Measurements from ENCODE around the gene AIPL1. TPM values are rescaled to one million over a fixed set of nuclear protein-coding genes. Genes with fewer than 3 reads are reported as not detected.

The AIPL1 gene
- total and polyA plus RNA-seq, 2 of the 4 experiments (the other 2 are of a cell fraction) = not detected

DNA sequence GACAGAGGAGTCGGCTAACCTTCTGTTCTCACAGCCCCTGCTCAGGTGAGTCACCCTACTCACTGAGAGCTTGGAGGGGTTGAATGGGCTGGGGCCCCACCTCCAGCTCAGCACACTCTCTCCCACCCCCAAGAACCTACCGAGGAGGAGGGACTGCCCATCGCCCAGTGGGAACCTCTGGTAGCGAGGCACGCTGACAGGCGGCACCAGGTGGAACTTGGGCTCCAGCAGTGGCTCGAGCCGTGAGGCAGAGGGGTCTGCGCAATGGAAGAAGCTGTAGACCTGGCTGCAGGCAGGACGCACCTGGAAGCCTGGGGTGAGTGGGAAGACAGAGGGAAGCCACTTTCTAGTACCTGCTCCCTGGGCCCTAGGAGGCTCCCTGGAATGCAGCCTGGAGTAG is 37.6 kb upstream of the AIPL1 start:
- 97% methylated on average over 5 of the region's 10 CpGs; no CpG with 5 or more reads in 1 of the 2 experiments for WGBS, 2 experiments (ENCODE audit: extremely low coverage in 2 of 2, insufficient read length in 1 of 2)
- no peak overlapping the region for H3K4me3 ChIP-seq (ENCODE audit: insufficient read depth, low read depth, low read length)
- peaks cover 5% of the 10 kb centered on the region; the same call in 1 of the 2 replicates for H4K20me1 ChIP-seq (ENCODE audit: insufficient read depth, low read length)
- TF ChIP-seq POLR2A (IDR thresholded peaks at IDR 0.05; ENCODE audit: low read depth, low read length) (no peak), RAD21 (IDR thresholded peaks at IDR 0.05; ENCODE audit: low read length) (no peak), NFE2L2 (IDR thresholded peaks at IDR 0.05; ENCODE audit: low read depth, low read length) (no peak), CEBPB (IDR thresholded peaks at IDR 0.05; ENCODE audit: low read depth, low read length) (no peak), MXI1 (IDR thresholded peaks at IDR 0.05; ENCODE audit: borderline replicate concordance, low read depth, low read length) (no peak), SMC3 (IDR thresholded peaks at IDR 0.05; ENCODE audit: low read depth, low read length) (no peak), MAZ (IDR thresholded peaks at IDR 0.05; ENCODE audit: borderline replicate concordance, low read depth, low read length) (no peak), FOS (IDR thresholded peaks at IDR 0.05; ENCODE audit: low read depth, low read length) (no peak), MAFK (IDR thresholded peaks at IDR 0.05; ENCODE audit: low read depth, low read length) (no peak), RCOR1 (IDR thresholded peaks at IDR 0.05; ENCODE audit: insufficient replicate concordance, low read length) (no peak), CHD1 (IDR thresholded peaks at IDR 0.05; ENCODE audit: low read depth, low read length) (no peak), BHLHE40 (IDR thresholded peaks at IDR 0.05; ENCODE audit: low read depth, low read length) (no peak), RFX5 (IDR thresholded peaks at IDR 0.05; ENCODE audit: low read depth, low read length) (no peak)
- TF ChIP-seq, protein P1, sequence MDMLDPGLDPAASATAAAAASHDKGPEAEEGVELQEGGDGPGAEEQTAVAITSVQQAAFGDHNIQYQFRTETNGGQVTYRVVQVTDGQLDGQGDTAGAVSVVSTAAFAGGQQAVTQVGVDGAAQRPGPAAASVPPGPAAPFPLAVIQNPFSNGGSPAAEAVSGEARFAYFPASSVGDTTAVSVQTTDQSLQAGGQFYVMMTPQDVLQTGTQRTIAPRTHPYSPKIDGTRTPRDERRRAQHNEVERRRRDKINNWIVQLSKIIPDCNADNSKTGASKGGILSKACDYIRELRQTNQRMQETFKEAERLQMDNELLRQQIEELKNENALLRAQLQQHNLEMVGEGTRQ (IDR thresholded peaks at IDR 0.05; ENCODE audit: low read depth, low read length) = no peak
- TF ChIP-seq, protein P2, sequence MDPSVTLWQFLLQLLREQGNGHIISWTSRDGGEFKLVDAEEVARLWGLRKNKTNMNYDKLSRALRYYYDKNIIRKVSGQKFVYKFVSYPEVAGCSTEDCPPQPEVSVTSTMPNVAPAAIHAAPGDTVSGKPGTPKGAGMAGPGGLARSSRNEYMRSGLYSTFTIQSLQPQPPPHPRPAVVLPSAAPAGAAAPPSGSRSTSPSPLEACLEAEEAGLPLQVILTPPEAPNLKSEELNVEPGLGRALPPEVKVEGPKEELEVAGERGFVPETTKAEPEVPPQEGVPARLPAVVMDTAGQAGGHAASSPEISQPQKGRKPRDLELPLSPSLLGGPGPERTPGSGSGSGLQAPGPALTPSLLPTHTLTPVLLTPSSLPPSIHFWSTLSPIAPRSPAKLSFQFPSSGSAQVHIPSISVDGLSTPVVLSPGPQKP (IDR thresholded peaks at IDR 0.05; ENCODE audit: borderline replicate concordance, low read depth, low read length) = no peak
- TF ChIP-seq, protein P3, sequence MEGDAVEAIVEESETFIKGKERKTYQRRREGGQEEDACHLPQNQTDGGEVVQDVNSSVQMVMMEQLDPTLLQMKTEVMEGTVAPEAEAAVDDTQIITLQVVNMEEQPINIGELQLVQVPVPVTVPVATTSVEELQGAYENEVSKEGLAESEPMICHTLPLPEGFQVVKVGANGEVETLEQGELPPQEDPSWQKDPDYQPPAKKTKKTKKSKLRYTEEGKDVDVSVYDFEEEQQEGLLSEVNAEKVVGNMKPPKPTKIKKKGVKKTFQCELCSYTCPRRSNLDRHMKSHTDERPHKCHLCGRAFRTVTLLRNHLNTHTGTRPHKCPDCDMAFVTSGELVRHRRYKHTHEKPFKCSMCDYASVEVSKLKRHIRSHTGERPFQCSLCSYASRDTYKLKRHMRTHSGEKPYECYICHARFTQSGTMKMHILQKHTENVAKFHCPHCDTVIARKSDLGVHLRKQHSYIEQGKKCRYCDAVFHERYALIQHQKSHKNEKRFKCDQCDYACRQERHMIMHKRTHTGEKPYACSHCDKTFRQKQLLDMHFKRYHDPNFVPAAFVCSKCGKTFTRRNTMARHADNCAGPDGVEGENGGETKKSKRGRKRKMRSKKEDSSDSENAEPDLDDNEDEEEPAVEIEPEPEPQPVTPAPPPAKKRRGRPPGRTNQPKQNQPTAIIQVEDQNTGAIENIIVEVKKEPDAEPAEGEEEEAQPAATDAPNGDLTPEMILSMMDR (conservative IDR thresholded peaks at IDR 0.05; ENCODE audit: low read depth, low read length) = no peak
- no peak overlapping the region for H3K4me2 ChIP-seq (ENCODE audit: low read depth, low read length)
- no peak overlapping the region for H4K8ac ChIP-seq (ENCODE audit: low read depth in 2 of 2, low read length in 2 of 2)
- H4K5ac ChIP-seq (ENCODE audit: low read depth, low read length) = no peak overlapping the region
- H3K79me1 ChIP-seq (ENCODE audit: low read depth in 1 of 2, low read length in 2 of 2) = no peaks in the 10 kb centered on the region
- 0 out of 2 replicates have a peak overlapping the region, but pooled peaks have one; percentile 10 for H2BK20ac ChIP-seq (ENCODE audit: low read depth, low read length)
- H3K23ac ChIP-seq (ENCODE audit: low read depth, low read length) = no peak overlapping the region
- no TSS peak for BruUV-seq (replicated peaks)
- H2BK120ac ChIP-seq (ENCODE audit: low read depth, low read length) = no peak overlapping the region
- H2BK5ac ChIP-seq (ENCODE audit: low read depth, low read length, poor library complexity, severe bottlenecking) = no peak overlapping the region
- H2AK5ac ChIP-seq (ENCODE audit: low read depth, low read length) = peak overlapping the region; percentile 46; the same call in 1 of the 2 replicates
- no peak overlapping the region for H3K14ac ChIP-seq (replicated peaks; ENCODE audit: low read depth, low read length)
- in situ Hi-C loops (cut with MboI; ENCODE audit: low sequenced_read_pairs) = loop anchor here (10.0 kb wide), 1 partner anchor 172 kb away; the partner anchor contains the start of genes KIAA0753 and TXNDC17
- H3K18ac ChIP-seq (ENCODE audit: low read depth, low read length) = no peak overlapping the region
- H3K9ac ChIP-seq (ENCODE audit: low read depth, low read length) = no peak overlapping the region
- no peaks in the 10 kb centered on the region for H3K27me3 ChIP-seq (ENCODE audit: control insufficient read depth, insufficient read depth, low read length)
- H3K9me3 ChIP-seq (ENCODE audit: control insufficient read depth, insufficient read depth, low read length) = no peaks in the 10 kb centered on the region
- H2BK15ac ChIP-seq (ENCODE audit: low read depth, low read length) = no peak overlapping the region
- DNase-seq (no peak), ATAC-seq (ENCODE audit: low read depth) (no peak)
- H3K4ac ChIP-seq (ENCODE audit: low read depth, low read length) = no peak overlapping the region
- H3K4me1 ChIP-seq (ENCODE audit: control insufficient read depth, insufficient read depth, low read length) = peaks cover 13% of the 10 kb centered on the region
- peak overlapping the region; percentile 87 for H2AK9ac ChIP-seq (replicated peaks; ENCODE audit: low read depth, low read length, poor library complexity)
- H4K91ac ChIP-seq (ENCODE audit: insufficient read depth, low read depth, low read length) = no peak overlapping the region
- H2AFZ ChIP-seq (replicated peaks; ENCODE audit: low read length, poor library complexity) = peak overlapping the region; percentile 87
- H3K36me3 ChIP-seq (ENCODE audit: control insufficient read depth, insufficient read depth, low read length) = no peaks in the 10 kb centered on the region
- H3K27ac ChIP-seq (ENCODE audit: insufficient read depth, low read length) = no peak overlapping the region
- ChIA-PET CTCF (interaction anchor here (0.6 to 1.4 kb wide), 10 partner anchors 10 to 176 kb away, joined by 3 to 8 read pairs (median 3); no protein-coding TSS in a partner anchor), POLR2A (ENCODE audit: unreplicated experiment) (no interaction called here)
- dilution Hi-C loops (cut with HindIII; ENCODE audit: low sequenced_read_pairs, unreplicated experiment) = no loop called here
- no peak overlapping the region for H3K56ac ChIP-seq (ENCODE audit: extremely low read depth, insufficient read depth, low read length)
- peaks cover 7% of the 10 kb centered on the region; the same call in 1 of the 2 replicates for H3K9me1 ChIP-seq (ENCODE audit: insufficient read depth, low read length)
- intact Hi-C loops (cut with micrococcal nuclease) = loop anchor here (5.0 kb wide), 2 partner anchors 85 to 120 kb away; partner anchors contain the start of gene PITPNM3
